PC-3 (cell line): Measurements from ENCODE around the gene MKI67.

Experiments used
- EZH2 ChIP-seq: fragments of 300-600 bp; sonication (generic); IDR thresholded peaks from one replicate; pipeline ENCODE4 v1.6.1; 2017; ENCODE audit warnings: antibody characterized with exemption, mild to moderate bottlenecking, low read length; ENCODE audit not compliant: unreplicated experiment
- EZH2phosphoT487 ChIP-seq: fragments of 300-600 bp; sonication (generic); IDR thresholded peaks from 2 replicates; pipeline ENCODE4 v1.6.1; 2018; ENCODE audit warnings: mild to moderate bottlenecking, antibody characterized with exemption, low read length, borderline replicate concordance
- TF ChIP-seq, protein P1 (sequence below): fragments of 300-600 bp; sonication (generic); conservative IDR thresholded peaks from 2 replicates; pipeline ENCODE4 v1.5.1; 2017; ENCODE audit warnings: antibody characterized with exemption, low read depth, mild to moderate bottlenecking, low read length

DNA sequence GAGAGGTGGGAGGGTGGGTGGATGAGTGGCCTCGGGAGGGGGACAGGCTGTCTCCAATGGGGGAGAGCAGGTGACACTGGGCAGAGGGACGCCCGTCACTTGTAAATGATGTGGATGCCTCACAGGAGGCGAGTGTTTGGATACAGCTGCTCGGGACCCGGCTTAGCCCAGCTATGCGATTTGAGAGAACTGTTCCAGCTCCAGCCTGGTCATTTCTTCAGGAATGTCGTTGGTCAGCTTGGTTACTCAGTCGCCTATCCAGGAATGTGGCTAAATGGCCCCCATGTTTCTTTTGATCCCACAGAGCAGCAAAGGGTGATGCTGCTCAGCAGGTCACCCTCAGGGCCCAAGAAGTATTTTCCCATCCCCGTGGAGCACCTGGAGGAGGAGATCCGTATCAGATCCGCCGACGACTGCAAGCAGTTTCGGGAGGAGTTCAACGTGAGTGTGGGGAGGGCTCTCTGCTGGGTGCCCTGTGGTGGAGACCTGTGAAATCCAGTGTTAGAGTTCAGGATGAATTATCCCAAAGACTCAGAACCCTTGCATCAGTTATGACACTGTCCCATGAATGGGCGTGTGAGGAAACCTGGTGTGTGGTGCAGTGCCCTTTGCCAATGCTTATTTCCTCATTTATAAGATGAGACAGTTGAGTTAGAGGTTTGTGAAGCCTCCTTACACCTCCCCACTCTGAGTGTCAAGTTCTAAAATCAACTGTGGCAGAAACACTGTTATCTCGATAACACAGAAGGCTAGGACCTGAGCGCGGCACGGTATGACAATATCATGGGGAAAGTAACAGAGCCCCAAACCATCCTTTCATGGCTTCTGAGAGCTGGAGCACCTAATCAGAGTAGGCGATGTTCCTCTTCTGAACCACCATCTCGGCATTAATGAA lies 76.8 kb downstream of the MKI67 start:
- TF ChIP-seq, protein P1, sequence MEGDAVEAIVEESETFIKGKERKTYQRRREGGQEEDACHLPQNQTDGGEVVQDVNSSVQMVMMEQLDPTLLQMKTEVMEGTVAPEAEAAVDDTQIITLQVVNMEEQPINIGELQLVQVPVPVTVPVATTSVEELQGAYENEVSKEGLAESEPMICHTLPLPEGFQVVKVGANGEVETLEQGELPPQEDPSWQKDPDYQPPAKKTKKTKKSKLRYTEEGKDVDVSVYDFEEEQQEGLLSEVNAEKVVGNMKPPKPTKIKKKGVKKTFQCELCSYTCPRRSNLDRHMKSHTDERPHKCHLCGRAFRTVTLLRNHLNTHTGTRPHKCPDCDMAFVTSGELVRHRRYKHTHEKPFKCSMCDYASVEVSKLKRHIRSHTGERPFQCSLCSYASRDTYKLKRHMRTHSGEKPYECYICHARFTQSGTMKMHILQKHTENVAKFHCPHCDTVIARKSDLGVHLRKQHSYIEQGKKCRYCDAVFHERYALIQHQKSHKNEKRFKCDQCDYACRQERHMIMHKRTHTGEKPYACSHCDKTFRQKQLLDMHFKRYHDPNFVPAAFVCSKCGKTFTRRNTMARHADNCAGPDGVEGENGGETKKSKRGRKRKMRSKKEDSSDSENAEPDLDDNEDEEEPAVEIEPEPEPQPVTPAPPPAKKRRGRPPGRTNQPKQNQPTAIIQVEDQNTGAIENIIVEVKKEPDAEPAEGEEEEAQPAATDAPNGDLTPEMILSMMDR, result no peak
- TF ChIP-seq EZH2phosphoT487, result no peak
- no peak for TF ChIP-seq EZH2
